Glomerular endothelial cell (primary cell): Measurements from ENCODE around the gene CRYBG2. TPM values are rescaled to one million over a fixed set of nuclear protein-coding genes. Genes with fewer than 3 reads are reported as not detected.
A peak's percentile ranks its signal among the peaks of the same experiment; 100 is the strongest.
"Not testable (repeated sequence)": the region's sequence is repeated elsewhere in the genome, so short reads cannot be mapped to it uniquely, and the experiment has no call there.

Source experiments
- DNase-seq: peaks from one replicate; pipeline ENCODE4 v3.0.0-alpha.2; 2011; ENCODE audit warnings: low read depth, low spot score; ENCODE audit errors: extremely low read depth
- total RNA-seq: library from RNA; depleted of rRNA; stranded (reverse); fragments of >200 nt; gene quantifications from 2 replicates; pipeline ENCODE4 v1.2.3, GENCODE V29; 2015

Gene CRYBG2
- total RNA-seq, 1 donor from 2014 or later: not detected

DNA sequence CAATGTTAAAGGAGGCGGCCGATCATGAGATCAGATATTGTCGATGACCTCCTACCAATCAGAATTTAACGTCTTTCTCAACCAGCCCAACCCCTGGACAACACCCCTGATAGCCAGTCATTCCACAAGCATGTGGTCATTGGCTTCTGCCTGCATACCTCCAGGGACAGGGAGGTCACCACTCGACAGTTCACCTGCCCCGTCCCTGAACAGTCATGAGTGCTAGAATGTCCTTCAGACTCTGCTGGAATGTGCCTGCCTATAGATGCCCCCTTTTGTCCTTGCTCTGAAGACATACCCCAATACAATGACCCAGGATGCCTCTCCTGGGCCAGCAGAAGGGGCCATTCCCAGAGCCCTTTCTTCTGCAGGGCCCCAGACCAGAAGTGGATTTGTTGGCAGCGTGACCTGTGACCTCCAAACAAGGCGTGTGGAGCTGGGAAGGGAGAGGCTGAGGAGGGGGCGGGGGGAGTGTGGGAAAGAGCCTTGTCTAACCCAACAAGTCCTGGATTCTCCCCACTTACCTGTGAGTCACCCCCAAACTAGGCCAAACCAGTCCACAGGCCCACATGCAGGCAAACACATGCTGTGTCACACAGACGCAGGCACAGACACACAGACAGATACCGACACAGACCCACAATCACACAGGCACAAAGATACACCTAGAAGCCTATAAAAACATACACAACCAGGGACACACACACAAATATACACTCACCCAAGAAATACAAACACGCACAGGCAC is 2.2 kb downstream of the CRYBG2 start:
- DNase-seq: no peak

DNA sequence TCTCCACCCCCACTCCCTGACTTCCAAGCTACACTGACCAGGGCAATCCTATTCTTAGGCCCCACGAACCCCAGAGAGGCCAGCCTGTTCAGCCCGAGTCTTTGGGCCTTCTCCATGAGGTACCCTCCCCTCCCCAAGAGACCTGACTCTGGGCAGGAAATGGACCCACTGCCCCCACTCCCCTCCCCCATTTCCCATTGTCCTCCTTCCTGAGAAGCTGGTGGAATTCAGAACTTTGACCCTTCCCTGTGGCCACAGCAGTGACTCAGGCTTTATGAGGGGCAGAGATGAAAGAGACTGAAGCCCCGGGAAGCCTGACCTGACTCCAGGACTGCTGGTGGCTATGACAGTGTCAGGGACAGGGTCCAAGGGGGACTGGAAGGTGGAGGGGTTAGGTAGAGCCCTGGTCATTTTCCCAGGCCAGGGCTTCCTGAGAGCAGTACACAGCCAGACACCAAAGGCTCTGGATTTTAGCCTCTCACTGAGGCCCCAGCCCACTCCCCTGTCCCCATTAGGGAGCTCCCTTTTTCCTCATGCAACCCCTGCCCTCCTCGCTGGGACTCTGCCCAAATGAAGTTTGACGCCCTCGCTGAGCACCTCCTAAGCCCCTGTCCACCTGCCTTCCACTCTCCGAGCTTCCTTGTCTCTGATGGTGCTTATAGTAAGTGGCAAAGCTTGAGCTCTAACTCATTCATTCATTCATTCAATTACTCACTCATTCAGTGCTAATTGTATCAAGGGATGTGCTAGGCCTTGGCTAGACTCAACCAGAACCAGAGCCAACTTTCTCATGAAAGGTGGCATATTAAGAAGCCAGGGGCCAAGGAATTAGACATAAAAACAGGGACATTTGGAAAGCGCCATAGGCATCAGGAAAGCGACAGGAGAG is 3.0 kb downstream of the CRYBG2 start:
- DNase-seq: peak; percentile 31

- DNase-seq: no peak
These were observed 3.6 kb downstream of the CRYBG2 start for GRCh38 chr1:26350343-26350700.

- no peak for DNase-seq
These were observed 4.1 kb downstream of the CRYBG2 start for GRCh38 chr1:26349877-26350244.

DNA sequence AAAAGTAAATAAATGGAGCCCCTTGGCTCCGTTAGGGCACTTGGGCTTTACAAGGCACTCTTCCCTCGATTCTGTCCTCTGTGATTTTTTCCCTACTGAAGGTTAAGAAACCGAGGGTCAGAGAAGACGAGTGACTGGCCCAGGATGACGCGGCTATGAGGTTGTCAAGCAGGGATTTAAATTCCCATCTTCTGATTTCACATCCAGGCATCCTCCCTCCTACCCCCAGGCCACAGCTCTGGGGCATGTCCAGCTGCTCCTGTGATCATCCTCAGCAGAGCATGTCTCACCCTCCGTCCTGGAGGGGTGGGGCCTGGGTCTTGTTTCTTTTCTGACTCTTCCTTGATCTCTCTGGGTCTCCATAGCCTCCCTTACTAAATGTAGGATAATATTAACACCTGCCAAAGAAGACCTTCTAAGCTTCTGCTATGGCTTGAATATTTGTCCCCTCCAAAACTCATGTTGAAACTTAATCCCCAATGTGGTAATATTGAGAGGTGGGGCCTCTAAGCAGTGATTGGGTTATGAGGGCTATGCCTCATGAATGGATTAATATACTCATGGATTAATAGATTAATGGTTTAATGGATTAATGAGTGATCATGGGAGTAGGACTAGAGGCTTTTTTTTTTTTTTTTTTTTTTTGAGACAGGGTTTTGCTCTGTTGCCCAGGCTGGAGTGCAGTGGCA is 4.6 kb downstream of the CRYBG2 start:
- DNase-seq: no peak

DNA sequence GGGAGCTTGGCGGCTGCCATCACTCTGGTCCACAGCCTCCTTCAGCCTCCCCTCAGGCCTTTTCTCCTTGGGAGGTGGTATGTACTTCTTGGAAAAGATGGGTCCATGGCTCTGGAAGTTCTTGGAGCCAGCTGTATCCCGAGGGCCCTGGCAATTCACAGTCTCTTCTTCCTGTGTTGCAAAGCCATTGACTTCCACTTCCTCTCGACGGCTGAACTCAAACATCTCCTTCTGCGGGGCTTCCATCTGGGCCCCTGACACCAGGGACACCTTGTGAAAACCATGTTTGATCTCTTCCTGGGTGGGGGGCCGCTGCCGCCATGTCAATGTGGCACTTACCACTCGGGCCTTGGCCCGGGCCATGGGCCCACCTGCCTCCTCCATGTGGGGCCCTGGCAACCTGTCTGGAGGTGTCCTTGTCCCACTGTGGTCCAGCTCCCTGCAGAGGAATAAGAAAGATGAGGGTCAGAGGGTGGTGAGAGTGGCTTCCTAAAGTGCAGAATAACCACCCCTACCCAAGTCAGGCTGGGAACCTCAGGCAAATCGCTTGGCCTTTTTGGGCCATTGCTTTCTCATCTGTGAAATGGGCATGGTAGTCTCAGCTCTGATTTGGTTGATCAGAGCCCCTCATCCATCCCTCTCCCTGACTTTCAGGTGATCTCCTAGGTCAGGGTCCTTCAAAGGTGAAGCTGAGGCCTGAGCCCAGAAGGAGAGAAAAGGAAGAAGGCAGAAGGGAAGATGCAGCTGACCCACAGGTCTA is 7.5 kb downstream of the CRYBG2 start:
- no peak for DNase-seq

DNA sequence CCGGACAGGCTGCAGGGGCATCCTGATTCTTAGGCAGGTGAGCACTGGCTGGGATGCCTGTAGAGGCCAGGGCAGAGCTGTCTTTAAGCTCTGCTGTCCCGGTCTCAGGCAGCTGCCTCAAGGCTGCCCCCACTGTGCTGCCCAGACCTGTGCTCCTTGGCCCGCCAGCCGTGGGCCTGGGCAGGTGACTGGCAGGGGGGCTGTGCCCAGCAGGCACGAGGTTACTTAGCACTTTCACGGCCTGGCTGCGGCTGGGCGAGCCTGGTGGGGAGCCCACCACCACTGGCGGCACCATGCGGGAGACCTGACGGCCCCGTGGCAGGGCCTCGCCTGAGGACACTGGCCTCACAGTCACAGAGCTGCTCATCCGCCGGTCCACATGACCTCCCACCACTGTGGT is 8.2 kb downstream of the CRYBG2 start:
- no peak for DNase-seq

DNA sequence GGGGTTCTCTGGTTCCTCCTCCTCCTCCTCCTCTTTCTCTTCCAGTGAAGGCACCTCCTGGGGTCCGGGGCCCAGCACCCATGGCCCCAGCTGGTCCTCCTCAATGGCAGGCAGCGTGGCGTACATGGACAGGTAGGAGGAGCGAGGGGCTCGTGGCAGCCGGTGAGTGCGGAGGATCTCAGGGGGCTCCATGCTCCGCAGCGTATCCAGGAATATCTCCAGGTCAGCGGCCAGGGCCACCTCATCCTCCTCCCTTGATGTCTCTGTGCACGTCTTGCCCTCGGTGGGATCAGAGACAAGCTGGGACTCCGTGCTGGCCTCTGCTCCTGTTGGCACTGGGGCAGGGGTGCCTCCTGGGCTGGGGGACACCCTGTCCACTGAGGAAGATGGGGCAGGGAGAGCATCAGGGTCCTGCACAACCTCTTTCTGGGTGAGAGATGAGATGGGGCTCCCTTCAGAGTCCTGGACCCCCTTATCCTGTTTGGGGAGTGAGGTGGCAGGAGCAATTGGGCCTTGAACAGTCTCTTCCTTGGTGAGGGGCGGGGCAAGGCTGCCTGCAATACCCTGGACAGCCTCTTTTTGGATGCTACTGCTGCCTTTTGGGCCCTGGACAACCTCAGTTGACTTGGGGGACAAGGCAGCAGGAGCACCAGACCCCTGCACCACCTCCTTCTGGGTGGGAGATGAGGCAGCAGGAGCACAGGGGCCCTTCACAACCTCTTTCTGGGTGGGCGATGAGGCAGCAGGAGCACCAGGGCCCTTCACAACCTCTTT is 9.6 kb downstream of the CRYBG2 start:
- DNase-seq: no peak

- no peak for DNase-seq
These were observed 13.9 kb downstream of the CRYBG2 start for GRCh38 chr1:26340047-26340481.

- no peak for DNase-seq
These were observed 15.3 kb downstream of the CRYBG2 start for GRCh38 chr1:26338670-26339069.

- DNase-seq: no peak
These were observed 16.3 kb downstream of the CRYBG2 start for GRCh38 chr1:26337625-26338024.

DNA sequence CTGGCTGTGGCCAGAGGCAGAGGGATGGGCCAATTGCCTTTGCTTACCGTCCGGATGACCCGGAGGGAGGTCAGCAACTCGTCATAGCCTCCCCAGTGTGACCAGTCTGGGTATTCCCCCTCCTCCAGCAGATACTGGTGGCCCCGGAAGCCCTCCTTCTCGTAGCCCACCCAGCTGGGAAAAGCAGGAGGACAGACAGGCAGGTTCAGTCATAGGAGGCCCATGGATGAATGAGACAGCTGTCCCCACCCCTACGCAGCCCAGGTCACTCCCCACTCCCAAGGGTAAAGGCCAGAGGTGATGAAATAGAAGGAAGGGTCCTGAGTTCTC is 16.8 kb downstream of the CRYBG2 start:
- no peak for DNase-seq

DNA sequence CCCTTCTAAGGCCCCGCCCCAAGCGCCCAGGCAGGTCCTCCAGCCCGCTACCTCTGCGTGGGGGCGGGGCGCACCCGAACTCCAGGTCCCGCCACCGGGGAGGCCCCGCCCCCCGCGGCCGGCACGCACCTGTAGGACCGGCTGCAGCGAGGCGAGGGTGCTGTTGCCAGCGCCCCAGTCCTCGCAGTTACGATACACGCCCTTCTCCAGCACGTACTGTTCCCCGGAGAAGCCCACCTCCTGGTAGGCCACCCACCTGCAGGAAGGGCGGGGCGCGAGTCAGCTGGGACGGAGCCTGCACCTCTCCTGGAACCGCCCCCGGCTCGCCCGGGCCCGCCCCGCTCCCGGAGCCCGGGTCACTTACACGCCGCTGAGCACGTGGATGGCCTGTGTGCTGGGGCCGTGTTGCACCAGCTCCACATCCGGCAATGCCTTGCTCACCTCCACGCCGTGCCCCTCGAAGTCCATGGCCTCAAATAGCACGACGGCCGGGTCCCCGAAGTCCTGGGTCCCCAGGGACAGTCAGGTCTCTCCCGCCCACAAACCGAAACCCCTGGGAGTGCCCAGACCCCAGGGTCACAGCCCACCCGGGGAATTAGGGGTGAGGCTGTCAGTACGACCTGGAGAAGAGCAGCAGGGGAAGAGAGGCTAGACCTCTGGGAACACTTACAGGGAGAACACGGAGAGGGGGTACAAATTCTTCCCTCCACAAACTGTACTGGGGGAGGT is 17.3 kb downstream of the CRYBG2 start:
- DNase-seq: no peak

DNA sequence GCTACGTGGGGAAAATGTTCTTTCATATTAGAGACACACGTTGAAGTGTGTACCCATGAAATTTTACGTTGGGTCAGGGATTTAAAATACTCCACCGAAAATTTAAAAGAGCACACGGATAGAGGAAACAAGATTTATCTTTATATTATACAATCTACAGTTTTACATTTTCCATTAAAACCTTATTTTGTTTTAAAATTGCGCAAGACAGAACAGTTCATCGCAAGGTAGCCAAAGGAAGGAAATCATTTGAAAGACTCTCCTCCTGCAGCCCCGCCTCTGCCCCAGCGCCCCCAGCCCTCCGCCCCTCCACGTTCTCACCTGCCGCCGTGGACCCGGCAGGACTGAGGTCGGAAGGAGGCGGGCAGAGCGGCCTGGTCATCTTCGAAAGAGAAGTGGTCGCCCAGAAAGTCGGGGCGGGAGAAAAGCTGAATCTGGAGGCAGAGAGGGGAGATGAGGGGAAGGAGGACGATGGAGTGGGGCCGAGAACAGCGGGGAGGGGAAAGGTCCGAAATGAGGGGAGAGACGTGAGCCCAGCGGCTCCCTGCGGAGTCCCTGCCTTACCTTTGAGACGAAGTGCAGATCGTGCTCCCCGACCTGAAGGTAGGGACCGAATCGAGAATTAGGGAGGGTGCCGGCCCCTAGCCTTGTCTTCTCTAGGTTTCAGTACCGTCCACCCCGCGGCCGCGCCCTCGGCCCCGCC is 18.0 kb downstream of the CRYBG2 start:
- DNase-seq: no peak

- not testable (repeated sequence) for DNase-seq
These were observed 20.6 kb downstream of the CRYBG2 start for GRCh38 chr1:26333312-26333711.

DNA sequence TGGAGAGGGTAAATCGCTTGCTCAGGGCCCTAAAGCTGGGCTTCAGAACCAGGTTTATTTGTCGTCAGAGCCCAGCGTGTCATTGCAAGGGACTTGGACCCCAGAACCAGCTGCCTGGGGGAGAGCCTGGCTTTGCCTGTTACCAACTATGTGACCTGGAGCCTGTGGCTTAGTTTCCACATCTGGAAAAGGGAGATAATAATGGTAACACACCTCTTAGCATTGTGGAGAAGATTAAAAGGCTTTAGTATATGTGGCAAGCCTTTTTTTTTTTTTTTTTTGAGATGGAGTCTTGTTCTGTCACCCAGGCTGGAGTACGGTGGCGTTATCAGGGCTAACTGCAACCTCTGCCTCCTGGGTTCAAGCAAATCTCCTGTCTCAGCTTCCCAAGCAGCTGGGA is 23.7 kb downstream of the CRYBG2 start:
- no peak for DNase-seq

DNA sequence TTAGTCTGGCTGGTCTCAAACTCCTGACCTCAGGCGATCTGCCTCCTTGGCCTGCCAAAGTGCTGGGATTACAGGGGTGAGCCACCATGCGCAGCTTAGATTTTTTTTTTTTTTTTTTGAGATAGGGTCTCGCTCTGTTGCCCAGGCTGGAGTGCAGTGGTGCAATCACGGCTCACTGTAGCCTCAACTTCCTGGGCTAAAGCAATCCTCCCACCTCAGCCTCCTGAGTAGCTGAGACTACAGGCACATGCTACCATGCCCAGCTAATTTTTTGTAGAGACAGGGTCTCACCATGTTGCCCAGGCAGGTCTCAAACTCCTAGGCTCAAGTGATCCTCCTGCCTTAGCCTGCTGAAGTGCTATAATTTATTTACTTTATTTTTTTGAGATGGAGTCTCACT is 24.6 kb downstream of the CRYBG2 start:
- DNase-seq: not testable (repeated sequence)

DNA sequence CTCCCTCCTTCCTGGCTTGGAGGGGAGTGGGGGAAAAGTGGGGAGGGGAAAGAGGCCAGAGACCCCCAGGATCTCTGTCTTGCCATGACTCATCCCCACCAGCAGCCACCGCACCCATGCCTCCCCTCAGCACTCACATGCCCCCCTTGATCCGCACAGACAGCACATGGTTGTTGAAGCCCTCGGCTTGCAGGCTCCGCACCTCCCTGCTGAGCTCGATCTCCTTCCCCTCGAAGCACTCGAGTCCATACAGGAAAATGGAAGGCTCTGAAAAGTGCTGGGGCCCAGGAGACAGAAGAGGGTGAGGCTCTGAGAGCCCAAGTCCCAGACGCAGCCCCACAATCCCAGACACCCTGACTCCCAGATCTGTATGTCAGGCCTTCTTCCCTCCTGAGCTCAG is 25.3 kb downstream of the CRYBG2 start:
- DNase-seq: no peak

DNA sequence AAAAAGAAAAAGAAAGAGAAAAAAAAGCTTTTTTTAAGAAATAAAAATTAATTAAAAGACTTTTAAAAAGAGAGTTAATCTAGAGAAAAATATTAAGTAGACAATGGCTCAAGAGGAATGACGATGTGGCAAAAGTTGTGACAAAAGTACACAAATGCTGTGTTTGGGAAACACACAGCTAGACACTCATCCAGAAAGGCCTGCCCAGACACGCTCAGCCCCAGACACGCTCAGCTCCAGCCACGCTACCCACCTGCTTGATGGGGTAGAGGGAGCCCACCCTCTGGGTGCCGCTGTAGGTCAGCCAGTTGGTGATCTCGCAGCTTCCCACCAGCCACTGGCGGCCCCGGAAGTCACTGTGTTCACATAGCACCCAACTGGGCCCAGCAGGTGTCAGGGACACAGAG is 26.0 kb downstream of the CRYBG2 start:
- no peak for DNase-seq
